OCI-LY3 (cell line): ENCODE data around the gene STRADB.
"Not testable (repeated sequence)": the region's sequence is repeated elsewhere in the genome, so short reads cannot be mapped to it uniquely, and the experiment has no call there.

Experiments
- CTCF ChIP-seq: fragments of 200-600, 300-600 bp; sonication (generic); IDR thresholded peaks from 2 replicates; pipeline ENCODE4 v1.5.1; 2014; ENCODE audit warnings: antibody characterized with exemption, low read length, low read depth
- EZH2phosphoT487 ChIP-seq: fragments of 200-600 bp; shearing (Covaris generic); IDR thresholded peaks from 2 replicates; pipeline ENCODE4 v1.6.1; 2018; ENCODE audit warnings: antibody characterized with exemption, mixed run types, low read depth

GRCh38 chr2:201483758-201484157, 32.2 kb downstream of the STRADB start:
- TF ChIP-seq CTCF, EZH2phosphoT487: not testable (repeated sequence)
